Esophagus muscularis mucosa (tissue), 4 donors: ENCODE results near the gene ADGRV1. TPM values are rescaled to one million over a fixed set of nuclear protein-coding genes. Genes with fewer than 3 reads are reported as not detected.

Experiments
- DNase-seq: peaks from one replicate; pipeline ENCODE4 v3.0.0-alpha.2; 2017; ENCODE audit errors: extremely low spot score
- H3K27ac ChIP-seq, 4 donors: fragments of 200-600 bp; sonication (generic); replicated peaks in 1 of 4; 1 replicate in 3 of 4; 2 replicates in 1 of 4; pipeline ENCODE4 v1.5.1; 2016 to 2019; ENCODE audit warnings: mild to moderate bottlenecking in 1 of 4
- H3K27me3 ChIP-seq, 4 donors: fragments of 200-600 bp; sonication (generic); one replicate each; pipeline versions ENCODE4 v1.5.1 to v1.6.0; 2016 to 2019
- H3K36me3 ChIP-seq, 4 donors: fragments of 200-600 bp; sonication (generic); one replicate each; pipeline ENCODE4 v1.5.1; 2016 to 2019
- H3K4me1 ChIP-seq, 4 donors: fragments of 200-600 bp; sonication (generic); one replicate each; pipeline ENCODE4 v1.5.1; 2016 to 2019
- H3K4me3 ChIP-seq, 4 donors: fragments of 200-600 bp; sonication (generic); 1 replicate in 2 of 4; 2 replicates in 2 of 4; pipeline ENCODE4 v1.5.1; 2016 to 2019; ENCODE audit warnings: mild to moderate bottlenecking in 4 of 4, moderate library complexity in 1 of 4
- H3K9me3 ChIP-seq, 4 donors: fragments of 200-600 bp; sonication (generic); 1 replicate in 3 of 4; 2 replicates in 1 of 4; pipeline ENCODE4 v1.5.1; 2016 to 2019
- CTCF ChIP-seq, 3 experiments: fragments of 200-600 bp in 2 of 3; fragments of 450-650 bp in 1 of 3; sonication (generic) in 2 of 3; IDR thresholded peaks; one replicate each; pipeline ENCODE4 v1.5.1; 2017 to 2019; ENCODE audit warnings: antibody characterized with exemption in 3 of 3, mild to moderate bottlenecking in 2 of 3, moderate library complexity in 1 of 3
- EP300 ChIP-seq: sonication (generic); formaldehyde crosslinking; IDR thresholded peaks from one replicate; pipeline ENCODE4 v1.6.1; 2017; ENCODE audit warnings: antibody characterized with exemption
- POLR2A ChIP-seq: fragments of 450-650 bp; IDR thresholded peaks from one replicate; pipeline ENCODE4 v1.6.1; 2017; ENCODE audit warnings: antibody characterized with exemption, moderate library complexity, mild to moderate bottlenecking, low read depth
- POLR2AphosphoS5 ChIP-seq, 2 donors: sonication (generic); formaldehyde crosslinking; IDR thresholded peaks; one replicate each; pipeline ENCODE4 v1.6.1; 2017; ENCODE audit warnings: antibody characterized with exemption in 2 of 2
- WGBS: methylation state at CpG from one replicate; pipeline ENCODE4 v1.1.5; 2018; 5-methylcytosine and 5-hydroxymethylcytosine counted together
- intact Hi-C: fragments of 100-400 bp; cut with DNase I; formaldehyde crosslinking; loops from one replicate; pipeline ENCODE4 v1.15.1; 2023
- total RNA-seq, 4 donors: library from RNA; depleted of rRNA; stranded (reverse); fragments of >200 nt; gene quantifications; one replicate each; pipeline versions ENCODE4 v1.1.0 to v1.2.1, GENCODE V29; 2016

ADGRV1 gene
- total RNA-seq, 4 donors from 2014 or later, result 0.42 to 1.4 (median 0.54) TPM

DNA sequence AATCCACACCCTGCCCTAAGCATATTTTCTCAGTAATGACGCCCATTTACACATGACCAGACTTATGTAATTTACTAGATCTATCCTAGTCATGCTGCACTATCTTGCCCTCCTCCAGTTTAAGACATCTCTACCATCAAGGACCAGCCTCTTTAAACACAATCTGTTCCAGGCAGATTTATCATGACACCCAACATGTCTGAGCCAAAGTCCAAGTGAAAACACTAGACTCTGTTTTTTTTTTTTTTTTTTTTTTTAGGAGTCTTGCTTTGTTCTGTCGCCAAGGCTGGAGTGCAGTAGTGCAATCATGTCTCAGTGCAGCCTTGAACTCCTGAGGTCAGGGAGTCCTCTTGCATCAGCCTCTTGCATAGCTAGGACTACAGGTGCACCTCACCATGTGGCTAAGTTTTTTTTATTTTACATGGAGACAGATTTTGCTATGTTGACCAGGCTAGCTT, 469.9 kb downstream of the ADGRV1 start:
- no peak overlapping the region for H3K27ac ChIP-seq
- WGBS, result 87% methylated on average over 2 of the region's 2 CpGs
- H3K4me1 ChIP-seq, result peaks cover 0 to 50% (median 27%) of the 10 kb centered on the region in 4 donors
- H3K36me3 ChIP-seq, result no peaks in the 10 kb centered on the region
- no peaks in the 10 kb centered on the region for H3K9me3 ChIP-seq
- H3K27me3 ChIP-seq, result no peaks in the 10 kb centered on the region
- intact Hi-C loops, result no loop called here
- TF ChIP-seq POLR2A (no peak), CTCF (IDR thresholded peaks at IDR 0.05) (no peak), EP300 (no peak), POLR2AphosphoS5 (IDR thresholded peaks at IDR 0.05) (no peak)
- H3K4me3 ChIP-seq, result no peak overlapping the region
- DNase-seq, result no peak

GRCh38 chr5:91030521-91031401, 472.2 kb downstream of the ADGRV1 start:
- H3K4me1 ChIP-seq, result peaks cover 0 to 47% (median 31%) of the 10 kb centered on the region in 4 donors
- H3K27ac ChIP-seq, result no peak overlapping the region
- intact Hi-C loops, result no loop called here
- H3K36me3 ChIP-seq, result no peaks in the 10 kb centered on the region
- H3K9me3 ChIP-seq, result no peaks in the 10 kb centered on the region
- no peaks in the 10 kb centered on the region for H3K27me3 ChIP-seq
- TF ChIP-seq CTCF (IDR thresholded peaks at IDR 0.05) (no peak), EP300 (no peak), POLR2A (no peak), POLR2AphosphoS5 (IDR thresholded peaks at IDR 0.05) (no peak)
- DNase-seq, result no peak
- WGBS, result 95% methylated on average over 6 of the region's 6 CpGs
- H3K4me3 ChIP-seq, result no peak overlapping the region

- TF ChIP-seq POLR2AphosphoS5 (IDR thresholded peaks at IDR 0.05), result no peak
- TF ChIP-seq POLR2A, result no peak
- no peak for TF ChIP-seq CTCF (IDR thresholded peaks at IDR 0.05)
- TF ChIP-seq EP300, result no peak
- Histone ChIP-seq H3K4me1 (peaks cover 0 to 41% (median 27%) of the 10 kb centered on the region in 4 donors), H3K27me3 (no peaks in the 10 kb centered on the region), H3K27ac (no peak overlapping the region), H3K9me3 (no peaks in the 10 kb centered on the region), H3K36me3 (no peaks in the 10 kb centered on the region), H3K4me3 (no peak overlapping the region)
- intact Hi-C loops, result no loop called here
- DNase-seq, result no peak
- 91% methylated on average over 1 of the region's 1 CpG for WGBS
These were observed 472.8 kb downstream of the ADGRV1 start for GRCh38 chr5:91031402-91031752.

- no peak for DNase-seq
- Histone ChIP-seq H3K9me3 (no peaks in the 10 kb centered on the region), H3K36me3 (no peaks in the 10 kb centered on the region), H3K4me3 (no peak overlapping the region), H3K4me1 (peaks cover 0 to 34% (median 25%) of the 10 kb centered on the region in 4 donors), H3K27ac (no peak overlapping the region), H3K27me3 (no peaks in the 10 kb centered on the region)
- 88% methylated on average over 5 of the region's 5 CpGs for WGBS
- intact Hi-C loops, result no loop called here
- TF ChIP-seq POLR2AphosphoS5 (IDR thresholded peaks at IDR 0.05) (no peak), POLR2A (no peak), EP300 (no peak), CTCF (IDR thresholded peaks at IDR 0.05) (no peak)
These were observed 473.5 kb downstream of the ADGRV1 start for GRCh38 chr5:91032125-91032524.

DNA sequence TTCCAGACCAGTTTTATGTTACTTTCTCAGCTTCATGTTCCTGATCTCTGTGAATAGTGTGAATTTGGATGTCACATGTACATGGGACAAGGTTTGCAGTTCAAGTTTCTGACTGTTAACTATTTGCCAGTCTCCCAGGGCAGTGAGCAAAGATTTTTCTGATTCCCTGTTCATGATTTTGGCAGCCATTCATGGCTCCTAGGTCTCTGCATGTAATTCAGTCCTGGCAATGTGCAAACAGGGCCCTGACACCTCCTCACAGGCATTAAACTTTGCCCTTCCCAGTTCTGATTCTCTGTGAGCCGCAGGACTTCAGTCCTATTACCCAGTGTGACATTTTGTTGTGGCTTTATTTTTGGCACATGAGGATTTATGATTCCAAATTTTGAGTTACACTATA, 474.8 kb downstream of the ADGRV1 start:
- no peaks in the 10 kb centered on the region for H3K9me3 ChIP-seq
- intact Hi-C loops, result no loop called here
- 86% methylated on average over 1 of the region's 1 CpG for WGBS
- no peak for DNase-seq
- H3K27ac ChIP-seq, result no peak overlapping the region
- peaks cover 0 to 38% (median 30%) of the 10 kb centered on the region in 4 donors for H3K4me1 ChIP-seq
- TF ChIP-seq POLR2A (no peak), POLR2AphosphoS5 (IDR thresholded peaks at IDR 0.05) (no peak), EP300 (no peak), CTCF (IDR thresholded peaks at IDR 0.05) (no peak)
- no peak overlapping the region for H3K4me3 ChIP-seq
- H3K27me3 ChIP-seq, result no peaks in the 10 kb centered on the region
- H3K36me3 ChIP-seq, result no peaks in the 10 kb centered on the region
